Measurements from ENCODE around the gene EFNB2. TPM values are rescaled to one million over a fixed set of nuclear protein-coding genes. Genes with fewer than 3 reads are reported as not detected.

Gene EFNB2
- total and polyA plus RNA-seq, 2 of the 13 experiments (the other 11 are each of a cell fraction or from before 2014, with no cell fraction given) = 0.11 to 0.20 TPM

- CTCF ChIA-PET (ENCODE audit: low intra/inter-chr PET ratio, low total read pairs) = no interaction called here
- intact Hi-C loops (cut with micrococcal nuclease; ENCODE audit: unreplicated experiment) (no loop called here), in situ Hi-C loops (cut with HindIII; ENCODE audit: extremely low pct_ligation_motif_present, low pct_unique_long_range_greater_than_20kb) (no loop called here)
- H3K27me3 ChIP-seq (ENCODE audit: control insufficient read depth in 1 of 2, insufficient read depth in 2 of 2, low read length in 2 of 2) = no peaks in the 10 kb centered on the region
- no peaks in the 10 kb centered on the region for H3K4me1 ChIP-seq (ENCODE audit: insufficient read depth, low read length)
- no peak overlapping the region for H3K4me2 ChIP-seq (ENCODE audit: low read depth, low read length)
- H3K36me3 ChIP-seq (replicated peaks in 1 of 2; ENCODE audit: control insufficient read depth in 1 of 2, insufficient read depth in 2 of 2, low read length in 2 of 2) = no peaks in the 10 kb centered on the region
- H4K20me1 ChIP-seq (ENCODE audit: insufficient read depth, low read length) = no peaks in the 10 kb centered on the region
- H3K27ac ChIP-seq (ENCODE audit: extremely low read length, insufficient read depth, low read length) = no peak overlapping the region
- POLR2A ChIA-PET = no interaction called here
- no peak overlapping the region for H3K9ac ChIP-seq (ENCODE audit: insufficient read depth, low read depth, low read length)
- TF ChIP-seq SAP130 (CRISPR knock-in tag; IDR thresholded peaks at IDR 0.05; ENCODE audit: low read depth) (no peak), ZSCAN25 (CRISPR knock-in tag; IDR thresholded peaks at IDR 0.05) (no peak), MBNL3 (CRISPR knock-in tag; conservative IDR thresholded peaks at IDR 0.05) (no peak), IKZF1 (IDR thresholded peaks at IDR 0.05) (no peak), IKZF5 (CRISPR knock-in tag; IDR thresholded peaks at IDR 0.05) (no peak), ZNF569 (CRISPR knock-in tag; IDR thresholded peaks at IDR 0.05; ENCODE audit: borderline replicate concordance) (no peak), ZHX1 (CRISPR knock-in tag; IDR thresholded peaks at IDR 0.05; ENCODE audit: low read depth) (no peak), ZSCAN30 (CRISPR knock-in tag; IDR thresholded peaks at IDR 0.05) (no peak), BHLHE40 (IDR thresholded peaks at IDR 0.05; ENCODE audit: low read length) (no peak), ZNF382 (CRISPR knock-in tag; IDR thresholded peaks at IDR 0.05; ENCODE audit: borderline replicate concordance) (no peak), ZNF549 (CRISPR knock-in tag; IDR thresholded peaks at IDR 0.05) (no peak), ZBTB8A (CRISPR knock-in tag; IDR thresholded peaks at IDR 0.05; ENCODE audit: borderline replicate concordance, low read depth) (no peak), ATRX (CRISPR knock-in tag; IDR thresholded peaks at IDR 0.05; ENCODE audit: borderline replicate concordance) (no peak)
- no TSS peak for BruUV-seq (replicated peaks)
- H3K4me3 ChIP-seq (replicated peaks in 1 of 3; ENCODE audit: insufficient read depth in 1 of 3, low read depth in 2 of 3, low read length in 3 of 3) = no peak overlapping the region
- H3K79me2 ChIP-seq (ENCODE audit: insufficient read depth, low read length) = no peaks in the 10 kb centered on the region
- 55% methylated on average over 15 of the region's 15 CpGs for WGBS (ENCODE audit: low lambda C conversion rate)
- FAIRE-seq = no peak
- no peak overlapping the region for H2AFZ ChIP-seq (ENCODE audit: low read length)
- no peaks in the 10 kb centered on the region for H3K9me3 ChIP-seq (ENCODE audit: low read length)
- no peak for DNase-seq (ENCODE audit: low spot score)
- ATAC-seq = no peak
Measured at GRCh38 chr13:106514928-106515634, 20.4 kb downstream of the EFNB2 start.
